Stimulated activated CD4-positive, alpha-beta T cell treated with anti-CD3 and anti-CD28 coated beads, TNF-alpha, amount 100 ng/mL, for 24 hours (primary cell): ENCODE results near the gene CAMK2N1.
"Not testable (repeated sequence)": the region's sequence is repeated elsewhere in the genome, so short reads cannot be mapped to it uniquely, and the experiment has no call there.

ENCODE experiments used
- DNase-seq, 3 experiments: peaks; one replicate each; pipeline ENCODE4 v3.0.0-alpha.2; 2020; ENCODE audit warnings: low read depth in 3 of 3

CAMK2N1 gene

DNA sequence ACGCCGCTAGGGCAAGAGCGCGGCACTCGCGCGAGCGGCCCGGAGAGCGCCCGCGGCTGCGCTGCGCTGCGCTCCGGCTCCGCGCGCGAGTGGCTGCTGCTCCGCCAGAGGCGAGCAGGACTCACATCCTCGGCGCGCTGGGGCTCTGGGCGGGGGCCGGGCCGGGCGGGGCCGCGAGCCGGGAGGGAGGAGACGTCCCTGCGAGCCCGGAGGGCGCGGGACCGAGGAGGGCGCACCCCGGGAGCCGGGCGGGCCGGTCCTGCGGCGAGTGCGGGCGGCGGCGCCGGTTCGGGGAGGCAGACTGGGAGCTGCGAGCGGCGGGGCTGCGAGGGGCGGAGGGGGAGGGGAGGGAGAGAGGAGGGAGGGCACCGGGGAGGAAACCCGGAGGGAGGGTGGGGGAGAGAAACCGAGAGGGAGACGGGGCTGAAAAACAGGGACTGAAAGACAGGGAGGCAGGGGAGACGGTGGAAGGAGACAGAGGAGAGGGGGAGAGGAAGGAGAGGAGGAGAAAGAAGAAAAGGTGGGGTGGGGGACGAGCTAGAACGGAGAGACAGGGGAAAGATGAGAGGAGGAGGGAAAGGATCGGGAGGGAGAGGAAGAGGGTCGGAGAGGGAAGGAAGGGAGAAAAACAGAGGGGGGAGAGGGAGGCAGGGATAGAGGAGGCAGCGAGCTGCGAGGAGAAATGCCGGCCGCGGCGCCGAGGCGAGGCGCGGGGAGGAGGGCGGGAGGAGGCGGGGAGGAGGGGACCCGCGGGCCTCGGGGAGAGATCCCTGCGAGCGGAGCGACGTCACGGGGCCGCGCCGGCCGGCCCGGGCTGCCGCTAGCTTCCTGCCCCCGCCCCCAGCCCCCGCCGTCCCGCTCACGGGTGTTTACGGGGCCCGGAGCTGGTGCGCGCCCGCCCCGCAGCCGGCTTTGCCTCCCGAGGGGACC, at the start of gene CAMK2N1:
Gene CAMK2N1, minus strand, starts transcription at position 684 of the 930 bp plus-strand sequence. CDS start 831 bp downstream, outside the sequence.
- peak in 2 of 3 experiments; percentile 22 to 50 for DNase-seq

DNA sequence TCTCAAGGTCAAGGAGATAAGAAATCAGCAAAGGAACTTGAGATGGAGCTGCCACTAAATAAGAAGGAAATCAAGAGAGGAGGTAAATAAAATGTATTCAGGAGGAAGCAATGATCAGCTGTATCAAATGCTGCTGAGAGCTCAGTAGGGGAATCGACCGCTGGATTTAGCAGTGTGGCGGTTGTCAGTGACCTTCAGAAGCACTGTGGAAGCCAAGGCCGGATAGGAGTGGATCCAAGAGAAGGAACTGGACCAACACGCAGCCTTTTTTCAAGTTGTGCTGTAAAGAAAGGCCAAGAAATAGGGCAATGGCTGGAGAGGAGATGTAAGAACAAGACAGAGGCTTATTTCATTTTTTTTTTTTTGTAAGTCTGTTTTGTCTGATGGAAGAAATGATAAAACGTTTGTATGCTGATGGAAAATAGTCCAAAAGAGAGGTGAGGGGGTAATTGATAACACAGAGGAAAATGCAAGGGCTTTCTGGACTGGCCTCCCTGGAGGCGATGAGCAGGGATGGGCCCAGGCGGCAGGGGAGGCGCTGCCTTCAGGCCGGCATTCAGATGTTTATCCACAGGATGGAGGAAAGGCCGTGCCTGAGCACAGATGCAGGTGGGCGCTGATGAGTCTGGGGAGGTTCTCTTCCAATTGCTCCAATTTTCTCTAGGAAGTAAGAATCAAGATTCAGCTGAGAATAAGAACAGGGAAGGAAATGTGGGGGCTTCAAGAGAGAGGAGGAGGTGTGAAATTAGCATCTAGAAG, 48.8 kb upstream of the CAMK2N1 start:
- DNase-seq = no peak

- DNase-seq = no peak
Measured at GRCh38 chr1:20533635-20534034, 47.6 kb upstream of the CAMK2N1 start.

- no peak for DNase-seq
Measured at GRCh38 chr1:20530901-20531300, 44.9 kb upstream of the CAMK2N1 start.

DNA sequence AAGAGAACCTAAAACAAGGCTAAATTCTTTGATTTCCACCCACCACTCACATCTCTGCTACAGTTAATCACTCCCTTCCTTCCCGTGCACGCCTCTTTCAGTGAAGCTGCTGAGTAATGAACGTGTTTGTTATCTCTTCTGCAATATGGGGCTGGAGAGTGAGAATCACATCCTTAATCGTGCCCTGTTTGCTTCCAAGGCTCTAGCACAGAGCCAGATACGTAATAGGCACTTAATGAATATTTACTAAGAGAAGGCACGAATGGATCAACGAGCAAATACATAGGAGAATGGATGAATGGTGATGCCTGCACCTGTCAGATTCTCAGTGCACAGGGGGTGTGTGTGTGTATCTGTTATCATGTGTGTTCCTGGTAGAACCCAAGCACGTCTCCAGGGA, 44.3 kb upstream of the CAMK2N1 start:
- DNase-seq = no peak

GRCh38 chr1:20528221-20528620, 42.2 kb upstream of the CAMK2N1 start:
- DNase-seq = no peak

GRCh38 chr1:20526267-20526666, 40.3 kb upstream of the CAMK2N1 start:
- DNase-seq = no peak

DNA sequence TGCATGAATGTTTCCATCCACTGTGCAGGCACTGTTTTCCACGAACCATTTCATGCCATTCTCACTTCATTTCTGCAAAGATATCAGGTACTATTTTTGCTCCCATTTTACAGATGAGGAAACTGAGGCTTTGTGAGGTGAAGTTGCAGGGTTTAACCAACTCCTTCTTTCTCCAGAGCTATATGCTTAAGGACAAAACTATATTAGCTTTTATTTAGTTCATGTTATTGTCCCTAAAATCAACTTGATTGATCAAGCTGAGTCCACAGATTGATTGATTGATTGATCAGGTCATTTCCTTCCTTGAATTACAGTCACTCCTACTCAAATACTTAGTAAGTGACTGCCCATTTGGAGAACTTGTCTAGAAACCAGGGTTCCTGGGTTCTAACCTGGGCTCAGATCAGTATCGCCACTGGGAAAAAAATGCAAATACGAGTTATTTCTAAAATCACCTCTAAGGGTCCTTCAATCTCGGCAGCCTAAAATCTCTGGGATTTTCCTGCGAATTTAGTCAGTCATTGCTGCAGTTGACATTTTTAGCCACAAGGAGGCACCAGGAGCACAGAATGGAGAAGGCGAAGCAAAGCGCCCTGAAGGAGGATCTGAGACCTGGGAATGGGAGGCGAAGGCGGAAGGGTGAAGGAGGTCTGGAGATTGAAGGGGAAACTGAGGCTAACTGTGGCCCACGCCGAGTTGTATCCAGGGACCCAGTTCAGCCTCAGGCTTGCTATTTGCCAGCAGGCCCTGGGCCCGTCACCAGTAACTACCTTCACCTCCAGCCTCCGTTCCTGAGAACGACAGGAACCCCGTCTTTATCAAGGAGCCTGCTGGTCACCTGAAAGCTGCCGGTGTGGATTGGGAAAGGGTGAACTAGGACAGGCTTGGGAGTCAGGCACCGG, 36.2 kb upstream of the CAMK2N1 start:
- DNase-seq = peak; percentile 37 to 59 (median 48)

- DNase-seq = not testable (repeated sequence)
Measured at GRCh38 chr1:20519609-20520262, 33.7 kb upstream of the CAMK2N1 start.

DNA sequence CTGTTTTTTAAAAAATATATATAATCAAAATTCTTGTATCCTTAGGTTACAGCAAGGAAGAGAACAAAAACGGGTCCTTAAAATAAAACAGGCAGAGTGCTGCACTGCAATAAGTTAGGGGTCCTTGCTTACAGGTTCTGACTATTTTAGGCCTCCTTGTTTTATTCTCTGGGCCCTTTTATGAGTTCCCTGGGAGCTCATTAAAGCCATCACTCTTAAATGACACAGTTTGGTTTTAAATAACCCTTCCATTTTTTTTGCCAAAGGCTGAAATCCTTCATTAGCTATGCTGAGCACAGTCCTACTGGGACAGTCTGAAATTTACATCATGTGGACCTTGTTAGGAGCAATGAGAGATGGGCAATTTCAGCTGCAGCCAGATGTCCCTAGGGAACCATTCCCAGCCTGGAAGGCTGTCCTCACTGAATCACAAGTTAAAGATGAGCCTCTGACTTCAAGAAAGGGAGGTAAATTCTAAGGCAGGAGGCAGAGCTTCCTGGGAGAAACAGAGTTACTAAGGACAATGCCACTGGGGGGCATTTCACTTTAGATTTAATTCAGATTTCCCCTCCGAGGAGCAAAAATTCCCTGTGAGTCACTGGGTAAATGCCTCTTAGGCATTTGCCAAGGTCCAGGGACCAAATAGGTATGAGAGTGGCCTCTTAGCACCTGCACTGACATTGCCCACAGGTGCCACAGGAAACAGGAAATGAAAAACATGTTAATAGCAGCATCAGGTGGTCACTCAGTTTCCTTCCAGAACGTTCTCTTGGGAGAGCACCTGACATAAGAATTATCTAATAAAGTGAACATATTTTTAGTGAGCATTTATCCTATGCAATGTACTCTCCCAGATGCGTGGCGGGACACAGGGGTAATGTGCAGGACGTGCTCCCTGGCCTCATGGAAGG, 25.8 kb upstream of the CAMK2N1 start:
- DNase-seq = no peak

DNA sequence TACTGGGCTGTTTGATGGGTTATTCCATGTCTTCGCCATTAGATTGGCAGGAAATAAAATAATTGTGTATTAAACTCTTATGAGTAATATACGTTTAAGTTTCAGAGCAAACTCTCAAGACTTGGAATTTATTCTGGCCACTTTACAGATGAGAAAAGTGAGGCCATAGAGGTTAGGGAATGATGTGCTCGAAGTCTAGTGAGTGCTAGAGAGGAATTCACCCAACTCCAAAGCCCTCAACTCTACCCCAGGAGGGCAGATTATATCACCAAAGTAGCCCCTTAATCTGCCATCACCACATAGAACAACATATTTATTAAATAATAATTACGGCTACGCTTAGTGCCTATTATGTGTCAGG, 22.4 kb upstream of the CAMK2N1 start:
- no peak for DNase-seq

- DNase-seq = peak; percentile 93 to 95 (median 95)
Measured at GRCh38 chr1:20507564-20508410, 21.8 kb upstream of the CAMK2N1 start, which contains the start of gene MUL1. MUL1 (minus strand) TSS chr1:20508151; CDS start chr1:20508024, 127 bp downstream.

DNA sequence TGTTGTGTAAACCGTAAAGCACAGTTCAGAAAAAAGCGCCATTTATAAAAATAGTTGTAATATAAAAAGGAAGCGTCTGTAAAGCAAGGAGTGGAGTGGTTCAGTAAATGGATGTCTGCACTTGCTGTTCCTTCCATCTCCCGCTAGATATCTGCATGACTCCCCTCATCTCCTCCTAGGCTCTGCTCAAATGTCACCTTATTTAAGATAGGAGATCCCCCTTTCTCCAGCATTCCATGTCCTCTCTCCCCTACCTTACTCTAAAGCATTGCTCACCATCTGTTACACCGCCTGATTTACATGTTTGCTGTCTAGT, 21.2 kb upstream of the CAMK2N1 start:
- no peak for DNase-seq

DNA sequence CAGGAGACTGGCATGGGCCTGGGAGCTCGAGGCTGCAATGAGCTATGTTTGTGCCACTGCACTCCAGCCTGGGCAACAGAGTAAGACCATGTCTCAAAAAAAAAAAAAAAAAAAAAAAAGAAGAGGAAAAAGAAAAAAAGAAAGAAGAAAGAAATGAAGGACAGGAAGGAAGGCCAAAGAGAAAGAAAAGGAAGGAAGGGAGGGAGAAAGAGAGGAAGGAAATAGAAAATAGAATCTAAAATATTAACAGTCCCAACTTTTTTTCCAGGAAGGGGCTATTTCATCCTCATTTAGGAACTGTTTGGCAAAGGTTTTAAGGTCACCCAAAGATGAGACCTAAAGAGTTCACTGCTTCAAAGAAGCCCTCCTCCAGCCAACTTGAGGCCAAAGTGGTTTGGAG, 19.5 kb upstream of the CAMK2N1 start:
- no peak for DNase-seq

DNA sequence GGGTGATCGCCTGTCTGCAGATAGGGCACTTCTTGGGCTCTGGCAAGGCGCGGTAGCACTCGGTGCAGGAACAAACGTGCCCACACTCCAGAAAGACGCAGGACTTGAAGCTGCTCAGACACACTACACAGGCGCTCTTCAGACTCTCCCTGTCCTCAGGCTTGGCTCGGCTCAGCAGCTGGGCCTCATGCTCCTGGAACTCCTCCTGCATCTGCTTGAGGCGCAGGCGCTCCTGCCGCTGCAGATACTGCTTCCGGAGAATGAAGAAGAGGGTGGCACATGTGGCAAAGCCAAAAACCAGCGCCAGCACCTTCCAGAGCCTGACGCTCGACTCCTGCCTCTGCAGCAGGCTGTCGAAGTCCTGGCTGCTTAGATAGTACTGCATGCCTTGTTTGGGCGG, 14.7 kb upstream of the CAMK2N1 start:
- DNase-seq = no peak

DNA sequence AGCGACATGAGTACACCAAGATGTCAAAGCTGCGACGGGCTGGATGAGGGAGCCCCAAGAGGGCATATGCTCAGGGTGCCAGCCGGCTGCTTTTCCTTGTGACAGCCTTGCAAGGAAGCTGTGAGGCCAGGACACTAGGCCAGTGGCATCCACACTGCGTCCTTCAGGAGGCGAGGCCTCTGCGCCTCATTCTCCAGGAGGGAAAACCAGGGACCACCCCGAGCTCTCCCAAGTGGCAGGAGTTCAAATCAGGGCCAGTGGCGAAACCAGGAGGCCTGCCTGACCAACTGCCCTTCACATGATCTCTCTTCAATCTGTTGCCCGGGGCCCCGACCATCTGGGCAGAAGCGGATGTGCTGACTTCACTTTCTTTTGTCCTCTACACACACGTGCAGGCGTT, 13.7 kb upstream of the CAMK2N1 start:
- no peak for DNase-seq

DNA sequence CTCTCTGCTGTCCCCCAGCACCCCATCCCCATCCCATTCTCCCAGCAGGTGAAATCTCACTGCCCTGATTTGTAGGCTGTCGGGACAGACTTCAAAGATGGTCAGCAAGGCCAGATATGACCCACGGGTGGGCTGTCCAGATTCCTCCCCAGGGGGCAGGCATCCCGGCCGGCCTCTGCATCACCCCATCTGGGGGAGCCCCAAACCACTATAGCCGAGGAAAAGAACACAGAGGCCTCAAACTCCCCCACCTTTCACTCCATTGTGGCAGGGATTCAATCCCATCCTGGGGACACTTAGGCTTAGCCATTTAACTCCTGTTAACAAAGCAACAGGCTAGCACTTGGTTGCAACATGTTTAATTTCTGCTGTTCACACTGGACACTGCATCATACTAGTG, 13.1 kb upstream of the CAMK2N1 start:
- DNase-seq = no peak

DNA sequence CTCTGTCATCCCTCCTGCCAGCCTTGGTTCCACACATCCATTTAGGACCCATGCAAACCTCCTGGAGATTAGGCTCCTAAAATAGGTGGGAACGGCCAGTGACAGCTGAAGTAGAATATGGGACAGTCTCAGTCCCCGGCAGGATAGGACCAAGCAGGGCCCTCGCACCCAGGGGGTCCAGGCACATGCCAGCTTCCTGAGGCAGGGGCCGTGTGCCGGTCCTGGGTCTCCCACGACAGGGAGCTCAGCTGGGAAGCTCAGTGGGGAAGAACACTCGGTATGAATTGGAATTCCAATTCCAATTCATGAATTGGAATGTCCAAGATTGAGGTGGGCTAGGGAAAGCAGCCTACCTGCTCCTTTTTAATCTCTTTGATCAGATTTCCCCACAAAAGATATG, 12.1 kb upstream of the CAMK2N1 start:
- no peak for DNase-seq

DNA sequence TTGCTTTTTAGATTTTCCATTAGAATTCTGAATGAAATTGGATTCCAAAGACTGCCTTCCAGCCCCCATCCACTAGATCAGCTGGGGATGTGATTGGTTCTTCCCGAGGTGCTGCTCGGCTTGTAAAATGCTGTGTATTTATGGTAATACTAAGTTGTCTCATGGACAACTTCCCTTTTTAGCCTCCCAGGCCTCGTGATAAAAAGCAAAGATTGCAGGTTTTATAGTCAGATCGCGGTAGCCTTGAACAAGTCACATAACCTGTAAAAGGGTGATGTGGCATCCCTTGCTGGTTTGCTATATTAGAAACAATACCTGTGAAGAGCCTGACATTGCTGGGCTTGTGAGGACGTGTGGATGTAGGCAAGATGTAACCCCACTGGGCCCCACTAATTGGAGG, 11.5 kb upstream of the CAMK2N1 start:
- DNase-seq = no peak
